HG03342 (cell line): ENCODE results near the gene POLR2L.

Source experiments
- ATAC-seq: cut with Tn5 transposase; IDR thresholded peaks from one replicate; pipeline ENCODE4 v1.9.1; 2021; ENCODE audit warnings: mild to moderate bottlenecking, moderate library complexity; ENCODE audit not compliant: unreplicated experiment

The POLR2L gene

GRCh38 chr11:869399-870126 is 27.2 kb upstream of the POLR2L start:
- ATAC-seq, result no peak

- no peak for ATAC-seq
These were observed 26.5 kb upstream of the POLR2L start for GRCh38 chr11:868802-869201.

- no peak for ATAC-seq
These were observed 26.1 kb upstream of the POLR2L start for GRCh38 chr11:868394-868793.

GRCh38 chr11:867856-868358 is 25.6 kb upstream of the POLR2L start:
- ATAC-seq, result no peak

GRCh38 chr11:866481-866880 is 24.2 kb upstream of the POLR2L start:
- no peak for ATAC-seq

- no peak for ATAC-seq
These were observed 23.4 kb upstream of the POLR2L start for GRCh38 chr11:865462-866430.

GRCh38 chr11:864898-865297 is 22.6 kb upstream of the POLR2L start:
- no peak for ATAC-seq

GRCh38 chr11:863910-864827 is 21.8 kb upstream of the POLR2L start:
- ATAC-seq, result no peak

- ATAC-seq, result no peak
These were observed 20.9 kb upstream of the POLR2L start for GRCh38 chr11:863023-863909.

- ATAC-seq, result no peak
These were observed 20.3 kb upstream of the POLR2L start for GRCh38 chr11:862696-863022.

GRCh38 chr11:862081-862661 is 19.8 kb upstream of the POLR2L start:
- ATAC-seq, result no peak

GRCh38 chr11:861105-861479 is 18.8 kb upstream of the POLR2L start:
- ATAC-seq, result no peak

GRCh38 chr11:860234-861104 is 18.1 kb upstream of the POLR2L start:
- no peak for ATAC-seq

- no peak for ATAC-seq
These were observed 17.2 kb upstream of the POLR2L start for GRCh38 chr11:859394-860131.

GRCh38 chr11:858762-859339 is 16.5 kb upstream of the POLR2L start:
- ATAC-seq, result no peak

GRCh38 chr11:858053-858761 is 15.9 kb upstream of the POLR2L start:
- no peak for ATAC-seq

GRCh38 chr11:856397-856796 is 14.1 kb upstream of the POLR2L start:
- ATAC-seq, result no peak
